HG03039 (cell line): ENCODE measurements around the gene VPS11.

Source experiments
- ATAC-seq: cut with Tn5 transposase; IDR thresholded peaks from one replicate; pipeline ENCODE4 v1.9.1; 2021; ENCODE audit warnings: mild to moderate bottlenecking, moderate library complexity; ENCODE audit not compliant: unreplicated experiment

Gene VPS11

GRCh38 chr11:119118227-119118626 is 50.6 kb downstream of the VPS11 start:
- ATAC-seq, result no peak

DNA sequence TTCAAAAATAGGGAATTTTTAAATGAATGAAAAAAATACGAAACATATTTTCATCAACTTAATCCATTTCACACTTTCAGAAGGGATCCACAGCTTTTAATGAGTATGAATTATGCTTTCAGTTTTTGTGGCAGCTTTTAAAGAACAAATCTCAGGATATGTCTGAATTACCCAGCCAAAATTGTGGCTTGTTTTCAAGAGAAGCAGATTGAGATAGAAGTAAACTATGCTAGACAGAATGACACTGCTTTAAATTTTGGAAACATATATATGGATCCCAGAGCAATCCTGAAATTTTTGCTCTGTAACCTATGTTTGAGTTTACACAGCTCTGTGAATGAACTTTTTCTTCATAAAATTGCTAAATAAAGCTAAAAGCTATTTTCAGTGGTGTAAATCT is 51.3 kb downstream of the VPS11 start:
- ATAC-seq, result no peak

DNA sequence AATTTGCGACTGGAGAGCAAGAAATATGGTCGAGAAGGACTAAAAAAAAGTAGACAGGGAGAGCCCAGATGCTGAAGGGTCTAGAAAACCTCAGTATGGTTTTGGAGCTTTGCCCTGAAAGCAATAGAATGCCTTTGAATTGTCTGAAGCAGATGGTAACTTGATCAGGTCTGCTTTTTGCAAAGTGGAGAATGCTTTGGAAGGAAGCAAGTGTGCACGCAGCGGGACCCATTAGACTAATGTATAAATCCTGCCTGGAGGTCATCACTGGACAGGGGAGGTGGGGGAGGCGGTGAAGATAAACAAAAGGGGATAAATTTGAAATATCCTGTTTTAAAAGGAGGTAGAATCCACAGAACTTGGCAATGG is 53.0 kb downstream of the VPS11 start:
- ATAC-seq, result no peak

DNA sequence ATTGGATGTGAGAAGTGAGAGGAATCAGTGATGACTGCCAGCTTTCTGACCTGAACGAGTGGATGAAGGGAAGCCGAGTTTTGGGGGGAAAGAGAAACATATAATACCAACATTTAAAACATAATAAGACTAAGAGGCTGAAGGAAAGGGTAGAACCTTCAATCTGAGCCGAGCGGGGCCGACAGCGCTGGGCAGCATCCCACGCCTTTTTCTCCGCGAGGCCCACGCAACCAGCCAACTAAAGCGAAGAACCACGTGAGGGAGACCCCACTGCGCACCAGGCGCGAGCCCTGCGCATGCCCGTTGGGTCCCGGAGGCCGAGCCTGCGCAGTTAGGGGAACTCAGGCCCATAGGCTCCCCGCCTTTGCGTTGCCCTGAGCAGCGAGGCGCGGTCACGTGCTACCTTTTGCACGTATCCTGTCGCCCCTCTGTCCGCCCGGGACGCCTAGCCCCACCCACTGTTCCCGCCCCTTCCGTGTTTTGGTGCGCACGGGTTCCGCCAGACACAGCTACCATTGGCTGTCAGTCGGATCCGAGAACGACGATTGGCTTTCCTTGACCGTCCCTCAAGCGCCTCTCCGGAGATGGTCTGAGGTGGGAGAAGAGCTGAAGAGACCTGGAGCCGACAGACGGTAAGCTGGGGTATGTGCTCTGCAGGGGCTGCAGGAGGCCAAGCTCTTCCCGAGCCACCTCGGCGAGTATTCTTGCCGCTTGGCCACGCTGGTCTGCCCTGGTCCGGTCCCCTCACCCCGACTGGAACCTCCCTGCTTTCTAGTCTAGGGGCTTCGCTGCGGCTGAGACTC is 53.6 kb downstream of the VPS11 start, which contains the start of gene HINFP:
Gene HINFP, plus strand, starts transcription at position 573 of the 803 bp plus-strand sequence. CDS start 5,365 bp downstream, outside the sequence.
- ATAC-seq, result peak; percentile 96

DNA sequence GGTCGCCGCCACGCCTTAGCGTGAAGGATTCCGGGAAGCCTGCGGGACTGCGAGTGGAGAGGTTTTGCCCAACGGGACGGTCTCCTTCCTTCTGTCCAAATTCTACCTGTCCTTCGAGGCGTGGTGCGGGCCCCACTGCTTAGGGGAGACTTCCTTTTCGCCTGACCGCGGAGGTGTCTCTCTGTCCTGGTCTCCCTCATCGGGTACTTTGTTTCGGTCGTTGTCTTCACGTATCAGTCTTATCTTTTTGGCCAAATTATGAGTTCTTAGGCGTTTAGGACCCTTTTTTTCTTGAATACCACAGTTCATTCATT is 54.1 kb downstream of the VPS11 start:
- no peak for ATAC-seq

- no peak for ATAC-seq
Observed at GRCh38 chr11:119125821-119126220, 58.2 kb downstream of the VPS11 start.

DNA sequence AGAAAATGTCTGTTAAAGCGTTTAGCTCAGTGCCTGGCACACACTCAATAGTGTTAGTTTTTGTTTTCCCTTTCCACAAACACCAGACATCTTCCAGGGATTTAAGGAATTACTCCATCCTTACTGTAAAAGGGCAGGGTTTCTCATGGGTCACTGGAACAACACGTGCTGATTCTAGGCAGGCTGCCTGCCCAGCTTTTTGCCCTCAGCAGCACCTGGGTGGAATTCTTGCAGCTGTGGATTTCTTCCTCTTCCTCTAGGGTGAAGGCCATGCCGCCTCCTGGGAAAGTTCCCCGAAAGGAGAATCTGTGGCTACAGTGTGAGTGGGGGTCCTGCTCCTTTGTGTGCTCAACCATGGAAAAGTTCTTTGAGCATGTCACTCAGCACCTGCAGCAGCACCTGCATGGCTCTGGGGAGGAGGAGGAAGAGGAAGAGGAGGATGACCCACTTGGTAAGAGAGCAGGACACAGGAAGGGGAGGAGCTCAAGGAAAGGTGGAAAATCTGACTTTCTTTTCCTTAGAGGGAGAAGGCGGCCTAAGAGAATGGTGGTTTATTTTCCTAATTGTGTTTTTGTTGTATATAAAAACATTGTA is 59.2 kb downstream of the VPS11 start:
- ATAC-seq, result no peak

- ATAC-seq, result no peak
Observed at GRCh38 chr11:119130662-119131061, 63.0 kb downstream of the VPS11 start.
